T-helper 1 cell treated with Interleukin-12 subunit alpha and Interleukin-12 subunit beta and Interleukin-4 antibody, amounts not matched to agents 30 ng/mL and 1 ng/mL, for 36 hours (primary cell): Measurements from ENCODE around the gene MAST3. TPM values are rescaled to one million over a fixed set of nuclear protein-coding genes. Genes with fewer than 3 reads are reported as not detected.

ENCODE experiments used
- intact Hi-C: fragments of 100-400 bp; cut with micrococcal nuclease; formaldehyde crosslinking; loops from one replicate; pipeline ENCODE4 v1.15.1; 2024
- total RNA-seq: library from RNA; stranded (reverse); gene quantifications from 2 replicates; pipeline ENCODE4 v1.2.3, GENCODE V29; 2022

The MAST3 gene
- total RNA-seq, 1 donor from 2014 or later, result 38.9 TPM

DNA sequence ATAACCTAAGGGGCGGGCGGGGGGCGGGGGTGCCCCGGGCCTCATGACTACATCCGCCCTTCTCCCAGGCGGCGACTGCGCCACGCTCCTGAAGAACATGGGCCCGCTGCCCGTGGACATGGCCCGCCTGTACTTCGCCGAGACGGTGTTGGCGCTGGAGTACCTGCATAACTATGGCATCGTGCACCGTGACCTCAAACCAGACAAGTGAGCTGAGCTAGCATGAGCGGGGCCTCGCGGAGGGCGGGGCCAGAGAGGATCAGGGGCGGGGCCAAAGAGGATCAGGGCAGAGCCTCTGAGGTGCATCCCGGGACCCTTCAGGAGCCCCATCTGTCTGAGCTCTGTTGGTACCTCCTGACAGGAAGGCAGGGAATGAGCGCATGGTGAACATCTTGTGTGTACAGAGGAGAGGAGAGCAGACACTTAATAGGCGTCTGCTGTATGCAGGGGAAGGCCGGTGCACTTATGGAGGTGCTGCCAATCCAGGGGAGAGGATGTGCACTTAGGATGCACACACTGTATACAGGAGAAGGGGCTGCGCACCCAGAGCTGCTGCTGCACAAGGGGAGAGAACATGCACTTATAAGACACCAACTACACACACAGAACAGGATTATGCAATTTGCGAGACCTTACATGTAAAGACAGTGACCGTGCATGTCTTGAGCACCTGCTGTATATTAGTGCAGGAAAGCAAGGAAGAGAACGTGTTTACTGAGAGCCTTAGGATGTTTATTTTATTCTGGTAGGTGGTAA lies 34.4 kb downstream of the MAST3 start:
- intact Hi-C loops, result no loop called here

DNA sequence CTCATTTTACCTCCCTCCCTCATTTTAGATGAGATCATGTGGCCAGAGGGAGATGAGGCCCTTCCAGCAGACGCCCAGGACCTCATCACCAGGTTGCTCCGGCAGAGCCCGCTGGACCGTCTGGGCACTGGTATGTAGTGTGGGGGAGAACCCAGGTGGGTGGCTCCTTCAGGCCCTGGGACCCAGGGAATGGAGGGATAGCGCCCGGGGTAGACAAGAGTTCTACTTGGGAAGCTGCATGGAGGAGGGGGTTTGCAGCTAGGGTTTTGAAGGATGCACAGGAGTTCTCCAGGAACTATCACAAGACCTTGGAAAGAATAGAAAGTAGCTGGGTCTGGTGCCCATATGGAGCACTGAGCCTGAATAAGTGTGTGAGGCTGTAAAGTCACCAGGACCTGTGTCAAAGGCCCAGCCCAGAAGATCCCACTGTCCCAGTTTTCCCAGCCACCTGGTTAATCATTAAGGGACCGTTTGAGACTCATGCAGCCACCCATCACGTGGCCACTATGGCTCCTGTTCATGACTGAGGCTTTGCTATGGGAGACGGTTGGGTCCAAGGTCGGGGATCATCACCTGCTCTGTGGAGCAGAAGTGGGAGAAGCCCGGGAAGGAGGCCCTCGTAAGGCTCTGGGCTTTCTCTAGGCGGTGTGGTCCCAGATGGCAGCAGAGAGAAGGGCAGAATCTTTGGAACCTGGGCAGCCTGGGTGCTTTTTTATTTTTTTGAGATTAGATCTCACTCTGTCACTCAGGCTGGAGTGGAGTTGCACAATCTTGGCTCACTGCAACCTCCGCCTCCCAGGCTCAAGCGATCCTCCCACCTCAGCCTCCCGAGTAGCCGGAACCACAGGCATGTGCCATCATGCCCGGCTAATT lies 38.4 kb downstream of the MAST3 start:
- intact Hi-C loops, result no loop called here

DNA sequence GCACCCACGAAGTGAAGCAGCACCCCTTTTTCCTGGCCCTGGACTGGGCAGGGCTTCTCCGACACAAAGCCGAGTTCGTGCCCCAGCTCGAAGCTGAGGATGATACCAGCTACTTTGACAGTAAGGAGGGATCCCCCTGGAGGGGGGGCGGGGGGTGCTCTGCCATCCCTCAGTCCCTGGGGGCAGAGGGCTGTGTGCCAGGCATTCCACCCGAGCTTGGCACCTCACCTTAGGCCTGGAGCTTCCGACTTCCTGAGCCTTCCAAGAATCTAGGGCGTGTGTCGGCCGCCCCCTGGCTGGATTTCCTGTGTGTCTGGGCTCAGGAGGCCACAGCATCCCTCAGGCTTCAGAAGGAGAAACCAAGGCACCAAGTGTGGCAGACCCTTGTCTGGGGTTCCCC lies 39.7 kb downstream of the MAST3 start:
- intact Hi-C loops, result no loop called here

DNA sequence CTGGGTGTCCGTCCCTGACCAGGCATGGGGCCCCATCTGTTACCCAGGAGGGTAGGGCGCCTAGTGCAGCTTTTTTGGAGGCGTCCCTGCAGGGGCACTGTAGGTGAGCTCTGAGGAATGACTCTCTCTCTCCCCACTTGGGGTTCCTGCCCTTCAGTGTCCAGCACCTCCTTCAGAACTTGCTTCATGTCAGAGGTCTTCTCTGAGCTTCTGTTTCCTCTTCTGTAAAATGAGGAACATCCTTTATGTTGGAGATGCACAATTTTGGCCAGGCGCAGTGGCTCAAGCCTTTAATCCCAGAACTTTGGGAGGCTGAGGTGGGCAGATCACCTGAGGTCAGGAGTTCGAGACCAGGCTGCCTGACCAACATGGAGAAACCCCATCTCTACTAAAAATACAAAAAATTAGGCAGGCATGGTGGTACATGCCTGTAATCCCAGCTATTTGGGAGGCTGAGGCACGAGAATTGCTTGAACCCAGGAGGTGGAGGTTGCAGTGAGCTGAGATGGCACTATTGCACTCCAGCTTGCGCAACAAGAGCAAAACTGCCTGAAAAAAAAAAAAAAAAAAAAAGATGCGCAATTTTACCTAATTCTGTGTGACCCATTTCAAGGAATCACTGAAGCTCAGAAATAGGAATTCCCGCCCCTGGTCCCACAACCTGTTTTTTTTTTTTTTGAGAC lies 40.2 kb downstream of the MAST3 start:
- intact Hi-C loops, result no loop called here

DNA sequence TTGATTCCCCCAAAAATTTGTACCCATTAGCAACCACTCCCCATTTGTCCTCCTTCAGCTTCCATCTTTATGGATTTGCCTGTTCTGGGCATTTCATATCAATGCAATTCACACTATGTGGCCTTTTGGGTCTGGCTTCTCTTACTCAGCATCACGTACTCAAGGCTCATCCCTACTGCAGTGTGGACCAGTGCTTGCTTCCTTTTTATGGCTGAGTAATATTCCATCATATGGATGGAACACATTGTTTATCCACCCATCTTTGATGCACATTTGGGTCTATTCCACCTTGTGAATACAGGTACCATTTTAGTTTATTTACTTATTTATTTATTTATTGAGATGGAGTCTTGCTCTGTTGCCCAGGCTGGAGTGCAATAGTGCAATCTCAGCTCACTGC lies 42.9 kb downstream of the MAST3 start:
- intact Hi-C loops, result no loop called here

DNA sequence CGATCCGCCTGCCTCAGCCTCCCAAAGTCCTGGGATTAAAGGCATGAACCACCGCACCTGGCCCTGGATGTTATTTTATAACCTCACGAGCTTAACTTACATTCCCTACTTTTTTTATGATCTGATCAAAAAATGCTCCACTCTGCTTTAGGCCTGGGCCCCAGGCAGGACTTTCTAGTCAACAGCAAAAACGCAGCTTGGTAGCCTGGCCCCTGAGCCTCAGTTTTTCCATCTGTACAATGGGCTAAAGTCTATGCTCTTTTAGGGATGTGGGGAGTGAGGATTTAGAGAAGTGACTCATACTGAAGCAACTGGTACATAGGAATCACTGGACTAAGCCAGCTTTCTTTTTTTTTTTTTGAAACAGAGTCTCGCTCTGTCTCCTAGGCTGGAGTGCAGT lies 43.5 kb downstream of the MAST3 start:
- intact Hi-C loops, result no loop called here

DNA sequence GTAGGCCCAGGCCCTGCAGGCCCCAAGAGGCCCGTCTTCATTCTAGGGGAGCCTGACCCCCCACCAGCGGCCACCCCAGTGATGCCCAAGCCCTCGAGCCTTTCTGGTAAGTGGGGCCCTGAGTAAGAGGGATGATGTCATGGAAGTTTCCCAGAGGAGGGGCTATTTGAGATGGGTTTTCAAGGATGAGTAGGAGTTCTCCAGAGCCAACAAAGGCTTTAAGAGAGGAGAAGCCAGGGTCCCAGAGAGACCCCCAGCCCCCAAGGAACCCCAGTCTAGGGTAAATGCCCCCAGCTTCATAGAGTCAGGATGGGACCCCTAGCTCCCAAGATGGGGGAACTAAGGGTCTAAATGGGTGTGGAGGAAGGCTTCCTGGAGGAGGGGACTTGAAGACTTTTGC lies 46.3 kb downstream of the MAST3 start:
- intact Hi-C loops, result no loop called here

DNA sequence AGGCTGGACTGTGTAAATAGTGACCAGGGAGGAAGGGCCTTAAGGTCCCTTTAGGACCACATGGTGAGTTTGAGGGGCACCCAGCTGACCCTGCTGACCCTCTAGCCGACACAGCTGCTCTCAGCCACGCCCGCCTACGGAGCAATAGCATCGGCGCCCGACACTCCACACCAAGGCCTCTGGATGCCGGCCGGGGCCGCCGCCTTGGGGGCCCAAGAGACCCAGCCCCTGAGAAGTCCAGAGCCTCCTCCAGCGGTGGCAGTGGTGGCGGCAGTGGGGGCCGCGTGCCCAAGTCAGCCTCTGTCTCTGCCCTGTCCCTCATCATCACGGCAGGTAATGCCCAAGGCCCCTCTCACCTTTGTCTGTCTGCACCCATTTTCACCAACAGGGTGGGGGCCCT lies 46.8 kb downstream of the MAST3 start:
- intact Hi-C loops, result no loop called here

DNA sequence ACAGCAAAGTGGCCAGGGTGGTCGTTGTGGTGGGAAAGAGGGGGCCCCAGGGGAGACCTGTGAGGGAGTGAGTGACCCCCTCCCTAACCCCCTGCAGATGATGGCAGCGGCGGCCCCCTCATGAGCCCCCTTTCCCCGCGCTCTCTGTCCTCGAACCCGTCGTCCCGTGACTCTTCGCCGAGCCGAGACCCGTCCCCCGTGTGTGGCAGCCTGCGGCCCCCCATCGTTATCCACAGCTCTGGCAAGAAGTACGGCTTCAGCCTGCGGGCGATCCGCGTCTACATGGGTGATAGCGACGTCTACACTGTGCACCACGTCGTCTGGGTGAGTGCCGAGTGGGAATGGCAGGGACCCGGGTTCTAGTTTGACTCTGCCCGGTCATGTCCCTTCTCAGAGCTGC lies 47.3 kb downstream of the MAST3 start:
- intact Hi-C loops, result no loop called here

DNA sequence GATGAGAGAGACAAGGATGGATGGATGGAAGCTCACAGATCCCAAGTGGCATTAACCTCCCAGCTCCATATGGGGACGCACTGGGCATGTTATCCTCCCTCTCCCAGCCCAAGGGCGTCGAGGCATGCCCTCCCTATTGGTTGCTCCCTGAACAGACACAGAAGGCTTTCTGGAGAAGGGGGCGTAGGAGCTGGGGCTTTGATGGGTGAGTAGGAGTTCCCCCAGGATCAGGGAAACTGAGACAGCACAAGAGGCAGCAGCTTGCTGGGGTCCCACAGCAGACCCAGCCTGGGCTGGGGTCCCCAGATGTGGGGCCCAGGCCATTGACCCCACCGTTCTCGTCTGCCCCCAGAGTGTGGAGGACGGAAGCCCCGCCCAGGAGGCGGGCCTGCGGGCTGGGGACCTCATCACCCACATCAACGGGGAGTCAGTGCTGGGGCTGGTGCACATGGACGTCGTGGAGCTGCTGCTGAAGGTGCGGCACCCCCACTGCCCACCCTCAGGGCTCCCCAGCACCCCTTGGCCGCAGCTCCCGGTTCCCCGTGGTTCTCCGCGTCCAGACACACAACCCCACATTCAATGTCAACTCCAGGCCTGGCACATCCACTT lies 47.9 kb downstream of the MAST3 start:
- intact Hi-C loops, result no loop called here

DNA sequence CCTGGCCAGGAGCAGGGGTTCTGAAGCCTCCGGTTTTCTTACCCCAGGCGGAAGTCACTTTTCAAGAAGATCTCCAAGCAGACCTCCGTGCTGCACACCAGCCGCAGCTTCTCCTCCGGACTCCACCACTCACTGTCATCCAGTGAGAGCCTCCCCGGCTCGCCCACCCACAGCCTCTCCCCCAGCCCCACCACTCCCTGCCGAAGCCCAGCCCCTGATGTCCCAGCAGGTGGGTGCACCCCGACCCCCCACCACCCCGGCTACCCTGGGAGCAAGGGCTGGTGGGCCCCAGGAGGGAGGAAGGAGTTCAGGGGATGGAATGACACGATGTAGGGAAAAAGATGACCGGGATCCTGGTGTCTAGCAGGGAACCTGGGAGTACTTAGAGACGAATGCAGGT lies 49.8 kb downstream of the MAST3 start:
- intact Hi-C loops, result no loop called here

DNA sequence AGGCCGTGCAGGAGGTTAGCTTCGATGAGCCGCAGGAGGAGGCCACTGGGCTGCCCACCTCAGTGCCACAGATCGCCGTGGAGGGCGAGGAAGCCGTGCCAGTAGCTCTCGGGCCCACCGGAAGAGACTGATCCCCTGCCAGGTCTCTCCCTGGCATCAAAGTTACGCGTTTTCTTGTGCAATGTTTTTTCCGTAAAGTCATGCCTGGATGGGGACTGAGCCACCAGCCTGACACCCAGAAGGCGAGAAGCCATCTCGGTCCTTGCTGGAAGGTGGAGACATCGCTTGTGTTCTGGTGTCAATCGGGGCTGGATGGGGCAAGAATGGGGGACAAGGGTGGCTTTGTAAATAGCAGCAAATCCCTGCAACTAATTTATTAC lies 52.0 kb downstream of the MAST3 start:
- intact Hi-C loops, result no loop called here

DNA sequence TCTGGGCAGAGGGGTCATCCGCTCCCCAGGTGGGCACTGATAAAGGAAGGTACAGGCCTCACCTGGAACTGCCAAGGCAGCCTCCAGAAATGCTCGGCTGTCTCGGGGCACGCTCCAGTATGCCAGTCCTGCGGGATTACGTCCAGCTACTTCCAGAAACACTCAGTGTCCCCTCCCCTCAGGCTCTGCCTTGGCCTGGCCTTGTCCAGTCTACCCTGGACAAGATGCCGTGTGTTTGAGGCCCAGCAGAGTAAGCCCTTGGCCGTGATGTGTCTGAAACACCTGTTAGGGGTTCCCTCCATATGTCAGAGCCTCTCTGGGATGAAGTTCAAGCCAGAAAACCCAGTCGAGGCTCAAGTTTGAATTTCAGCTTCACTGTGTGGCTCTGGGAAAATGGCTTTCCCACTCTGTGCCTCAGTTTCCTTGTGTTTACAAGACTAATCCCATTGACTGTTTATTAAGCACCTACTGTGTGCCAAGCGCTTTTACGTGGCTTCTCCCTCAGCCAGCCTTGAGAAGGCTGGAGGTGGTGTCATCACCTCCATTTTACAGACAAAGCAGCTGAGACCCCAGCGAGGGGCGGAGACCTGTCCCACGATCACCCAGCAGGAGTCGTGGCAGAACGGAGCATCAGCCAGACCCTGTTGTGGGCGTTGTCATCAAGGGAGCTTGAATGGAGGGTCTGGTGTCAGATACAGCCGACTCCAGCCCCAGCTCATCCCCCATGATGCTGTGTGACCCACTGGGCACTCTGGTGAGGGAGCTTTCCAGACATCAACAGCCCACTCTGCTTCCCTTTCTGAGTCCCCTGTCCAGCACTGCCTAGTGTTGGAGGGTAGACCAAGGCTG lies 53.4 kb downstream of the MAST3 start:
- intact Hi-C loops, result loop anchor here (10.0 kb wide), 1 partner anchor 296 kb away; the partner anchor contains the start of gene RPL18A

DNA sequence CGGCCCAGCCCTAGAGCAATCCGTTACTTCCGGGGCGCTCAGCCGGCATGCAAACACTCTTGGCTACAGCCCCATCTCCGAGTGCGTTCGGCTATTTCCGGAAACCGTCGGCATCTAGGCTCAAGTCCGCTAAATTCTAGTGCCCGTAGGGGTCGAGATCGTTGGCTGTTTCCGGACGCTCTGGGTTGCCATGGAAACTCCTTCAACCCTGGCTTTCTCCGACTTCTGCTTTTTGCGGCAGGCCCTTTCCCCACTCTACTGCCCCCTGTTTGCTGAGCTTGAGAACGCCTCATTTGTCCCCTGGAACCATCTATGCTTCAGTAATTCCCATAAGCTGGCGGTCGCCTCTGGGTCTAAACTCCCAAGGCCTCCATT lies 54.9 kb downstream of the MAST3 start:
- intact Hi-C loops, result loop anchor here (1.0 to 10.0 kb wide), 12 partner anchors 9 to 298 kb away; partner anchors contain the start of genes ARRDC2, IL12RB1, LSM4 and MAST3

DNA sequence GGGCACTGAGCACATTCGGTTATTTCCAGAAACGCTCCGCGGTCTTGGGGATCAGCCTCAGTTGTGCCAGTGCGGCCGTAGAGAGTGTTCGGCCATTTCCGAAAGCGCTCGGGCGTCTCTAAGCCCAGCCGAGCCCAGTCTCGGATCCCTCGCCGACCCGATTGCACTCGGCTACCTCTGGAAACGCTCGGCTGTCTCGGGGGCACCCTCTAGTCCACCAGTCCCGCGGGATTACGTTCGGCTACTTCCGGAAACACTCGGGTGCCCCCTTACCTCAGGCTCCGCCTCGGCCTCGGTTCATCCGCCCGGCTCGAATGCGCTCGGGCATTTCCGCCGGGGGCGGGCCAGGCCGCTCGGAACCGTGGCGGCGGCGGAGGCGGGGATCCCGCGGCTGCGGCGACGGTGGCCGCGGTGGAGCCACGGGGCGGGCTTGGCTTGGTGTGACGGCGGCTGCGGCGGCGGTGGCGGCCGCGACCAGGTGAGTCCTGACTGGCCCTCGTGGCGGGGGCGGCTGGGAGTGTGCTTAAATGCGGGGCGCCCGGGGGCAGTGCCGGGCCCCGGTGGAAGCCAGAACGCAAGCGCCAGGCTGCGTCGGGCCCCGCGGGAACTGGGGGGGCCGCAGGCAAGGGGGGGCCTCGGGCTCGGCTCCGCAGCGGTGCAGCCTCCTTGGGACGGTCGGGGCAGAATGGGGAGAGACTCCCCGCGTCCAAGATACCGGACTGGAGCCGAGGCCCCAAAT lies 55.4 kb downstream of the MAST3 start, which contains the start of gene PIK3R2:
PIK3R2 (plus strand) TSS at position 347 of the 739 bp plus-strand sequence. CDS start 2,717 bp downstream, outside the sequence.
- intact Hi-C loops, result loop anchor here (1.0 to 10.0 kb wide), 13 partner anchors 8 to 298 kb away; partner anchors contain the start of genes ARRDC2, IL12RB1, LSM4 and MAST3

DNA sequence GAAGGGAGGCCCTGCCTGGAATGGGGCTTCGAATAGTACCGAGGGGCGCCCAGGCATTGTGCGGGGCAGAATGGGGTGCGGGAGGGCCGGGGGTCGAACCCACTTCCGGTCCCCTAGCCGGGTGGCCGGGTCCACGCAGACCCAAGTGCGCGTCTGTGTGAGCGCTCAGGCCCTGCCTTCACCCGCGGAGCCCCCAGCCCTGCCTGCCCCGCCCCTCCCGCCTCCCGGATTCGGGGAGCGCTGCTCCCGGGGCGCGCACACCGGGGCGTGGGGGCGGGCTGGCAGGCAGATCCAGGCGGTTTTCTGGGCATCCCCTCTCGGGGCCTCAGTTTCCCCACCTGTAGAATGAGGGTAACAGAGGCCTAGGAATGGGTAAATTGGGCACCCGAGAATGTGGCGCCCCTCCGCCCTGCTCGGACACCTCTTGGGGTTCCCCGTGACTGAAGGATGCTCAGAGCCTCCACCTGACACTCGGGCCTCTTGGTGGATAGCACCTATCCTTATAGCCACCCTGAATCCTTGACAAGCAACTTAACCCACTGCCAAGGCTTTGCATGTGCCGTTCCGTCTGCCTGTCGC lies 56.1 kb downstream of the MAST3 start:
- intact Hi-C loops, result loop anchor here (1.0 to 10.0 kb wide), 4 partner anchors 17 to 299 kb away; partner anchors contain the start of genes IL12RB1, MAST3 and RPL18A

DNA sequence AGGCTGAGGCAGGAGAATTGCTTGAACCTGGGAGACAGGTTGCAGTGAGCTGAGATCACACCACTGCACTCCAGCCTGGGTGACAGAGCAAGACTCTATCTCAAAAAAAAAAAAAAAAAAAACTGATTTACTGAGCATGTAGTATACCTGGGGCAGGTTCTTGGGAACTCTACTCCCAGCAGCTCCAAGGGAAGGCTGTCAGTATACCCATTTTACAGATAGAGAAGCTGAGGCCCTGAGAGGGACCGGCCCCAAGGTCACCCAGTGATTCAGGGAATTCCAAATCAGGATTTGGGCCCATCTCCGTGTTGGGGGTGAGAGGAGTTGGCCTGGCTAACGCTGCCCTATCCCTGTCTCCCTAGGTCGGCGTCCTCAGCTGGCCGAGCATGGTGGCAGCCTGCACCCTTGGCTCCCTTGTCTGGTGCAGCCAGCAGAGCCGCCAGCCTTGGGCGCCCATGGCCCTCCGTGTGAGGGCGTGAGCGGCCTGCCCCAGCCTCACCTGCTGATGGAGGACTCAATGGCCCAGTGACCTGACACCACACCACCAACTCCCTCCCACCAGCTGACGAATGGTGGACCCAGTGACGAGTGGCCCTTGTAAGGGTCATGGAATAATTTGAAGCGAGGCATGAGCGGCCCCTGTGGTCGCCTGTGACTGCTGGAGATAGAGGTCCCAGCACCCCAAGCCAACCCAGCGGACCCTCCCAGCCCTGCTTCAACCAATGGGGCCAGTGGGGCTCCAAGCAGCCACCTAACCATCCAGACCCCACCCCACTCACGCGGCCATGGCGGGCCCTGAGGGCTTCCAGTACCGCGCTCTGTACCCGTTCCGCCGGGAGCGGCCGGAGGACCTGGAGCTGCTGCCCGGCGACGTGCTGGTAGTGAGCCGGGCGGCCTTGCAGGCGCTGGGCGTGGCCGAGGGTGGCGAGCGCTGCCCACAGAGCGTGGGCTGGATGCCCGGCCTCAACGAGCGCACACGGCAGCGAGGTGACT lies 57.8 kb downstream of the MAST3 start:
- intact Hi-C loops, result loop anchor here (10.0 kb wide), 1 partner anchor 301 kb away; the partner anchor contains the start of gene RPL18A

DNA sequence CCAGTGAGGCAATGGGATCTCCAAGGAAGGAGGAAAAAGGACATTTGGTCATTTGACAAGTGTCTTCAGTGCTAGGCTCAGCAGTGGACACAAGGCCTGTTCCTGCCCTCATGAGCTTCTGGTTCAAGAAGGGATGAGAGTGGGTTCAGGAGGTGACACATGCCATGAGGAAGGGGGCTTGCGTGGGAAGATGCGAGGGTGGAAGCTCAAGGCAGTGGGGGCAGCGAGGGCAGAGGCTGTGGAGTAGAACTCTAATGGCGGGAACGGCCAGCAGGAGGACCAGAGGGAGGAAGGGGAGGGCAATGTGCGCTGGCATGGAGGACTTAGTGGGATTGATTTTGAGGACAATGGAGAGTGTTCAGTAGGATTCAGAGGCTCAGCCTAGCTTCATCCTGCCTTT lies 58.7 kb downstream of the MAST3 start:
- intact Hi-C loops, result loop anchor here (10.0 kb wide), 1 partner anchor 301 kb away; the partner anchor contains the start of gene RPL18A
